B cell (primary cell): ENCODE results near the gene SEMA3F.

Source experiments
- EZH2 ChIP-seq: IDR thresholded peaks from 2 replicates; pipeline ENCODE4 v1.6.1; 2012; ENCODE audit warnings: borderline replicate concordance, low read depth, mild to moderate bottlenecking, moderate library complexity, low read length; ENCODE audit not compliant: insufficient read depth, poor library complexity, severe bottlenecking
- TF ChIP-seq, protein P1 (sequence below): fragments of 200-600 bp; IDR thresholded peaks from one replicate; pipeline ENCODE4 v1.8.0; 2022; ENCODE audit warnings: antibody characterized with exemption, mild to moderate bottlenecking

DNA sequence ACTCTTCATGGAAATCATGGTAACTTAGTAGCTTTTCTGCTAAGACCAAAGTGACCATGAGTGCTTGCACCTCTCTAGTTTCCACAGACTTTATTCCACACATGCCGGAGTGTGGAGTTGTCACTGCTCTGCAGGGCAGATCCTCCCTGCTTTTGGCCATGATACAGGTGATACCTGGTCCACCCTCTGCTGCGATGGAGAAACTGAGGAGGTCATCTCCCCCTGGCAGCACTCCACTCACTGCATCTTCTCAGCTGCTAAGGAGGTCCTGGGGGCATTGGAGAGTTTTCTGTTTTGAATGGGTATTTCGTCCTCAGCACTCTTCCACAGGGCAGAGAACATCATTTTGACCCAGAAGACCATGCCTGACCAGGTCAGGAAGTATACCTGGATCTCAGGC, 35.3 kb upstream of the SEMA3F start:
- TF ChIP-seq, protein P1, sequence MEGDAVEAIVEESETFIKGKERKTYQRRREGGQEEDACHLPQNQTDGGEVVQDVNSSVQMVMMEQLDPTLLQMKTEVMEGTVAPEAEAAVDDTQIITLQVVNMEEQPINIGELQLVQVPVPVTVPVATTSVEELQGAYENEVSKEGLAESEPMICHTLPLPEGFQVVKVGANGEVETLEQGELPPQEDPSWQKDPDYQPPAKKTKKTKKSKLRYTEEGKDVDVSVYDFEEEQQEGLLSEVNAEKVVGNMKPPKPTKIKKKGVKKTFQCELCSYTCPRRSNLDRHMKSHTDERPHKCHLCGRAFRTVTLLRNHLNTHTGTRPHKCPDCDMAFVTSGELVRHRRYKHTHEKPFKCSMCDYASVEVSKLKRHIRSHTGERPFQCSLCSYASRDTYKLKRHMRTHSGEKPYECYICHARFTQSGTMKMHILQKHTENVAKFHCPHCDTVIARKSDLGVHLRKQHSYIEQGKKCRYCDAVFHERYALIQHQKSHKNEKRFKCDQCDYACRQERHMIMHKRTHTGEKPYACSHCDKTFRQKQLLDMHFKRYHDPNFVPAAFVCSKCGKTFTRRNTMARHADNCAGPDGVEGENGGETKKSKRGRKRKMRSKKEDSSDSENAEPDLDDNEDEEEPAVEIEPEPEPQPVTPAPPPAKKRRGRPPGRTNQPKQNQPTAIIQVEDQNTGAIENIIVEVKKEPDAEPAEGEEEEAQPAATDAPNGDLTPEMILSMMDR, result no peak
- no peak for TF ChIP-seq EZH2
